ENCODE data around the gene POU3F2. TPM values are rescaled to one million over a fixed set of nuclear protein-coding genes. Genes with fewer than 3 reads are reported as not detected.

Gene POU3F2
- total and polyA plus RNA-seq, 12 donors = not detected

- Histone ChIP-seq H3K9me3 (no peaks in the 10 kb centered on the region), H3K27ac (no peak overlapping the region), H3K4me1 (no peaks in the 10 kb centered on the region), H3K27me3 (peaks cover 0 to 34% (median 8%) of the 10 kb centered on the region in 7 donors), H3K4me3 (no peak overlapping the region), H3K36me3 (no peaks in the 10 kb centered on the region)
- ATAC-seq (no peak), DNase-seq (no peak)
- TF ChIP-seq CTCF (IDR thresholded peaks at IDR 0.05) = no peak
- intact Hi-C loops (cut with DNase I) = loop anchor here in 1 of 10 donors (5.0 kb wide), 1 partner anchor 770 kb away; no protein-coding TSS in a partner anchor
- WGBS, 2 donors = 76 to 77% methylated on average over 6 of the region's 6 CpGs
Measured at GRCh38 chr6:98797217-98797994, 37.0 kb upstream of the POU3F2 start.

GRCh38 chr6:98800866-98801265, 33.5 kb upstream of the POU3F2 start:
- no peak overlapping the region for H3K4me3 ChIP-seq
- intact Hi-C loops (cut with DNase I) = no loop called here
- 76 to 77% methylated on average over 3 of the region's 3 CpGs for WGBS, 2 donors
- H3K27ac ChIP-seq = no peak overlapping the region
- TF ChIP-seq CTCF (IDR thresholded peaks at IDR 0.05) = no peak
- H3K4me1 ChIP-seq = no peaks in the 10 kb centered on the region
- H3K9me3 ChIP-seq = peaks cover 0 to 8% (median 0%) of the 10 kb centered on the region in 11 donors
- H3K27me3 ChIP-seq = peaks cover 0 to 29% (median 5%) of the 10 kb centered on the region in 7 donors
- no peak for DNase-seq
- no peak for ATAC-seq
- no peaks in the 10 kb centered on the region for H3K36me3 ChIP-seq

GRCh38 chr6:98808541-98809210, 25.7 kb upstream of the POU3F2 start:
- no peak for ATAC-seq
- WGBS, 2 donors = 72 to 78% methylated on average over 4 of the region's 4 CpGs
- no peaks in the 10 kb centered on the region for H3K4me1 ChIP-seq
- H3K27me3 ChIP-seq = peaks cover 0 to 40% (median 21%) of the 10 kb centered on the region in 7 donors
- H3K36me3 ChIP-seq = no peaks in the 10 kb centered on the region
- H3K4me3 ChIP-seq = no peak overlapping the region
- no peak for DNase-seq
- peaks cover 0 to 10% (median 0%) of the 10 kb centered on the region in 11 donors for H3K9me3 ChIP-seq
- H3K27ac ChIP-seq = no peak overlapping the region
- intact Hi-C loops (cut with DNase I) = no loop called here
- TF ChIP-seq CTCF (IDR thresholded peaks at IDR 0.05) = no peak

GRCh38 chr6:98812220-98812619, 22.2 kb upstream of the POU3F2 start:
- no peak for TF ChIP-seq CTCF (IDR thresholded peaks at IDR 0.05)
- Histone ChIP-seq H3K27ac (no peak overlapping the region), H3K27me3 (peaks cover 0 to 50% (median 20%) of the 10 kb centered on the region in 7 donors), H3K9me3 (peaks cover 0 to 21% (median under 1%) of the 10 kb centered on the region in 11 donors), H3K4me1 (no peaks in the 10 kb centered on the region), H3K36me3 (no peaks in the 10 kb centered on the region), H3K4me3 (no peak overlapping the region)
- intact Hi-C loops (cut with DNase I) = no loop called here
- WGBS, 2 donors = 94 to 96% methylated on average over 4 of the region's 4 CpGs
- DNase-seq (no peak), ATAC-seq (no peak)
